Measurements from ENCODE around the gene LDHD.
"Not testable (repeated sequence)": the region's sequence is repeated elsewhere in the genome, so short reads cannot be mapped to it uniquely, and the experiment has no call there.

LDHD gene

GRCh38 chr16:75116081-75116910 is at the start of gene LDHD:
LDHD (minus strand) TSS chr16:75116780; CDS start chr16:75116720, 60 bp downstream.
- no peak for DNase-seq (ENCODE audit: low spot score)

- DNase-seq (ENCODE audit: low spot score), result no peak
These were observed 43.8 kb upstream of the LDHD start for GRCh38 chr16:75160386-75160785.

GRCh38 chr16:75152635-75153034 is 36.1 kb upstream of the LDHD start:
- DNase-seq (ENCODE audit: low spot score), result no peak

- no peak for DNase-seq (ENCODE audit: low spot score)
These were observed 35.2 kb upstream of the LDHD start for GRCh38 chr16:75151798-75152197.

- peak; percentile 95 for DNase-seq (ENCODE audit: low spot score)
These were observed 32.0 kb upstream of the LDHD start, which contains the start of gene ZFP1 for GRCh38 chr16:75148311-75149195. ZFP1 (plus strand) TSS chr16:75148524; CDS start chr16:75152952, 4,428 bp downstream.

- no peak for DNase-seq (ENCODE audit: low spot score)
These were observed 31.4 kb upstream of the LDHD start for GRCh38 chr16:75147968-75148310.

- DNase-seq (ENCODE audit: low spot score), result no peak
These were observed 27.4 kb upstream of the LDHD start for GRCh38 chr16:75143941-75144340.

GRCh38 chr16:75139498-75139897 is 22.9 kb upstream of the LDHD start:
- DNase-seq (ENCODE audit: low spot score), result no peak

GRCh38 chr16:75138636-75139035 is 22.1 kb upstream of the LDHD start:
- DNase-seq (ENCODE audit: low spot score), result no peak

- DNase-seq (ENCODE audit: low spot score), result no peak
These were observed 21.7 kb upstream of the LDHD start for GRCh38 chr16:75138233-75138632.

GRCh38 chr16:75131081-75131480 is 14.5 kb upstream of the LDHD start:
- no peak for DNase-seq (ENCODE audit: low spot score)

- no peak for DNase-seq (ENCODE audit: low spot score)
These were observed 13.7 kb upstream of the LDHD start for GRCh38 chr16:75130150-75130771.

GRCh38 chr16:75129421-75130149 is 13.0 kb upstream of the LDHD start:
- not testable (repeated sequence) for DNase-seq (ENCODE audit: low spot score)

GRCh38 chr16:75127713-75128415 is 11.3 kb upstream of the LDHD start:
- DNase-seq (ENCODE audit: low spot score), result no peak

GRCh38 chr16:75122609-75123008 is 6.0 kb upstream of the LDHD start:
- no peak for DNase-seq (ENCODE audit: low spot score)

GRCh38 chr16:75121949-75122568 is 5.5 kb upstream of the LDHD start:
- no peak for DNase-seq (ENCODE audit: low spot score)

- no peak for DNase-seq (ENCODE audit: low spot score)
These were observed 3.7 kb upstream of the LDHD start for GRCh38 chr16:75120253-75120652.

- DNase-seq (ENCODE audit: low spot score), result no peak
These were observed 2.5 kb upstream of the LDHD start for GRCh38 chr16:75118943-75119539.

- DNase-seq (ENCODE audit: low spot score), result no peak
These were observed 298 bp upstream of the LDHD start for GRCh38 chr16:75116911-75117245.

Measured in CD4-positive, alpha-beta T cell treated with Interleukin-15 for 4 hours (primary cell).